IPS DF 19.7 (cell line): ENCODE data around the gene RTN4.

Experiments
- DNase-seq: peaks from one replicate; pipeline ENCODE4 v3.0.0-alpha.2; 2013; ENCODE audit warnings: low read depth, low spot score

RTN4 gene

GRCh38 chr2:54952425-54952824 lies 97.8 kb downstream of the RTN4 start:
- no peak for DNase-seq

GRCh38 chr2:54950811-54951210 lies 99.4 kb downstream of the RTN4 start:
- DNase-seq = no peak

- DNase-seq = no peak
Measured at GRCh38 chr2:54949431-54949830, 100.8 kb downstream of the RTN4 start.

- DNase-seq = no peak
Measured at GRCh38 chr2:54948120-54948519, 102.1 kb downstream of the RTN4 start.

- DNase-seq = no peak
Measured at GRCh38 chr2:54947646-54948045, 102.6 kb downstream of the RTN4 start.

GRCh38 chr2:54947136-54947535 lies 103.1 kb downstream of the RTN4 start:
- DNase-seq = no peak

GRCh38 chr2:54946220-54946805 lies 103.9 kb downstream of the RTN4 start:
- no peak for DNase-seq

GRCh38 chr2:54945391-54946219 lies 104.6 kb downstream of the RTN4 start:
- no peak for DNase-seq

GRCh38 chr2:54944724-54945326 lies 105.4 kb downstream of the RTN4 start:
- DNase-seq = no peak

GRCh38 chr2:54942373-54942772 lies 107.9 kb downstream of the RTN4 start:
- DNase-seq = no peak

GRCh38 chr2:54941248-54941984 lies 108.8 kb downstream of the RTN4 start:
- no peak for DNase-seq

GRCh38 chr2:54940723-54941122 lies 109.5 kb downstream of the RTN4 start:
- no peak for DNase-seq

GRCh38 chr2:54939446-54940118 lies 110.7 kb downstream of the RTN4 start:
- DNase-seq = no peak

GRCh38 chr2:54936766-54937165 lies 113.5 kb downstream of the RTN4 start:
- no peak for DNase-seq

- no peak for DNase-seq
Measured at GRCh38 chr2:54935389-54935788, 114.9 kb downstream of the RTN4 start.

- DNase-seq = no peak
Measured at GRCh38 chr2:54931473-54931872, 118.8 kb downstream of the RTN4 start.

GRCh38 chr2:54928719-54929118 lies 121.5 kb downstream of the RTN4 start:
- no peak for DNase-seq

- no peak for DNase-seq
Measured at GRCh38 chr2:54927751-54928615, 122.3 kb downstream of the RTN4 start.

GRCh38 chr2:54927085-54927750 lies 123.0 kb downstream of the RTN4 start:
- DNase-seq = no peak

- no peak for DNase-seq
Measured at GRCh38 chr2:54925022-54925421, 125.2 kb downstream of the RTN4 start.
